DMS53 treated with DMSO at 0.1 percent for 48 hours (cell line): Measurements from ENCODE around the gene MIB2.

Experiments used
- DNase-seq: peaks from one replicate; lab custom pipeline; 2025; ENCODE audit not compliant: unreplicated experiment; lab: John Stamatoyannopoulos, UW

MIB2 gene

DNA sequence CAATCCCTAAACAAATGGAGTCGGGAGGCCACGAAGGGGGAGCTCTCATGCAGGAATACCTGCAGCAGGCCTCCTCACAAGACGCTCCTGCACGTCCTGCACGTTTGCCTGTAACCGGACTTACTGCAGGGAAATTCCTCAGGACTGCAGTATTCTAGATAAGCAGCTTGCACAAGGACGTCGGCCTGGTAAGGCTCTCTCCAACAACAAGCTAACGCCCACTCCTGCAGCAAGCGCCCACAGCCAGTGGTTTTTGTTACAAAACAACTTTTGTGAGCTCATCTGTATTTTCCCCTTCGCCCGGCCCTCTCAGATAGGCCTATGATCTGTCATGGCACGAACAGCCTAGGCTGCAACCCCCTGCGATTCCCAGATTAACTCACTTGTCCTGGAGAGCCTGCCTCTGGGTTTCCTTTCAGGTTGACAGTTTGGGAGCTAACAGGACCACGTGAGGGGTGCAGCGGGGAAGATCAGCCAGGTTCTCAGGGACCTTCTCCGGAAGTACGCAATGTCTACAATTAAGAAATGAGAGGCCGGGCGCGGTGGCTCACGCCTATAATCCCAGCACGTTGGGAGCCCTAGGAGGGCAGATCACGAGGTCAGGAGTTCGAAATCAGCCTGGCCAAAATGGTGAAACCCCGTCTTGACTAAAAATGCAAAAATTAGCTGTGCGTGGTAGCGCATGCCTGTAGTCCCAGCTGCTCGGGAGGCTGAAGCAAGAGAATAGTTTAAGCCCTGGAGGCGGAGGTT lies 921 bp upstream of the MIB2 start:
- no peak for DNase-seq

DNA sequence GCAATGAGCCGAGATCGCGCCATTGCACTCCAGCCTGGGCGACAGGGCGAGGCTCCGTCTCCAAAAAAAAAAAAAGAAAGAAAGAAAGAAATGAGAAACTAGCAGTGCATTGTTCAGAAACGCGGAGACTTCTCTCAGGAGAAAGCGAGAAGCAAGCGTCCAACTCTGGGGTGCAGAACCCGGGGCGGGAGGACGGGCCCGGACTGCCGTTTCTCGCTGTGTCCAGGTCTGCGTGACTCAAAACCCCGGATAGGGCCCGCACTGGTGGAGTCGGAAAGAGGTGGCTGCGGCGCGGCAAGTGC lies 395 bp upstream of the MIB2 start:
- DNase-seq = no peak

DNA sequence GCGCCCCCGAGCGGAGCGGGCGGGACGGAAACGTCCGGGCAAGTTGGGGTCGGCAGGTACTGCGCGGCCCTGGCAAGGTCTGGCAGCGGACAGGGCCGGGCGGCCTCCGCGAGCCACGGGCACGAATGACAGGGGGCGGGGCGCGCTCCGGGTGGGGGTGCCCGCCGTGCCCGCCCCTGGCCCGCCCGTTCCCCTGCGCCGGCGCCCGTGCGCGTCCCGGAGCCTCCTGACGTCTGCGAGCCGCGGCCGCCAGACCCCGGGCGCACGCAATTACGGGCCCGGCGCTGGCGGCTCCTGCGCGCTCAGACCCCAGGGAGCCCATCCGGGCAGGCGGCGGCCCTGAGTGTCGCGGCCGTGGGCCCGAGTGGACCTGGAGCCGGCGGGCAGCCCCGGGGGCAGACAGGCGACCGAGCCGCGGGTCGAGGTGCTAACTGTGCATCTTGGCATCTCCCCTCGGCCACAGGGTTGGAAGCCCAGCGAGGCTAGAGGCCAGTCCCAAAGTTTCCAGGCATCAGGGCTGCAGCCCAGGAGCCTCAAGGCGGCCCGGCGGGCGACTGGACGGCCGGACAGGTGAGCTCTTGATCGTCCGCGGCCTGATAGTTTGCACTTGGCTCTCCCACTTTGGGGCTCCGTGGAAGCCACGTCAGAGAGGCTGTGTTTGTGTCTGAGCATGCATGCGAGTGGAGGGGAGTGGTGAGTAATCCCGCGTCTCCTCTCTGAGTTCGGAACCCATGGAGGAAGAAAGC lies 918 bp downstream of the MIB2 start:
- DNase-seq = no peak

DNA sequence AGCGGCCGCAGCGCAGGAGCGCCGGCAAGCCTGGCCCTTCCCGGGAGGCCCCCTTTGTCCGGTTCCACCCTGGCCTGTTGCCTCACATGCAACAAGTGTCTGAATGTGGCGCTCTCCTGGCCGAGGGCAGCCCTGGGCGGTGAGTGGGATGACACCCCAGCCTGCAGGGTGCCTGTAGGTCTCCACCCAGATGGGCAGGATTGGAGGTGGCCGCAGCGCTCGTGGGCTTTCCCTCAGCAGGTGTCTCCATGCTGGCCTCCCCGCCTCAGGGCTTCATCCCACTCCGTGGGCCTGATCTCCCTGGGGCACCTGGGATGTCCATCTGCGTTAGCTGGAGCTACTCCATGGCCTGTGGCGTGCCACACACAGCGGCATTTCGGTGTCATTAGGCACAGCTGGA lies 1.5 kb downstream of the MIB2 start:
- no peak for DNase-seq

DNA sequence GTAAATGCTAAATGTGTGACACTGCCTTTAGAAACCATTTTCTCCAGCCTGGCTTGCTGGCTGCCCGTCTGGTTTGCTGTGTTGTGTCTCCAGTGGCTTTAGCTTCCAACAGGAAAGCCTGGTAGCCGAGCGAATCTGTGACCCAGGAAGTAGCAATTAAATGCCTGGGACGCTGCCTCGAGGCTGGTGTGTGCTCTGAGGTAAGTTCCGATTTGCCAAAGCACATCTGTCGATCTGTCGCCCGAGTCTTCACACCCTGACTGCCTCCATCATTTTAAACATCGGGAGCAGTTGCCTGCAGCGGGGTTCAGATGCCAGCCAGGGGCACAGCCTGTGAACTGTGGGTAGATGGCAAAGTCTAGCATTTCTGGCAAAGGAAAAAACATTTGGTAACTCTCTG lies 2.2 kb downstream of the MIB2 start:
- DNase-seq = no peak

DNA sequence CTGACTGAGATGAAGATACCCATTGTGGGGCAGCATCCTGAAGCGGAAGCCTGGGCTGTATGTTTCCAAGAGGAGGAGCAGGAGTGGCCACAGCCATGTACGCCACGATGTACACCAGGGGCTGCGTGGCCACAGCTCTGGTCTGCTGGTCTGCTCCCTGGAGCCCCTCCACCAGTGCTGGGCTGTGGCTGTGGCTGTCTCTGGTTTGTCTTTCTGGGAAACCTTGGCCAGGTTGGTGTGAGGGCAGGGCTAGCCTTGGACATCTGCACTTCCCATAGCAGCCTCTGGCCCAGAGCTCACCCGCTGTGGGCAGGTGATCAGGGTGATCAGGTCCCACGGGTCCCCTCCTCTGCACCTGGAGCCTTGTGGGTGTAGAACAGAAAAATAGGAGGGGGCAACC lies 2.6 kb downstream of the MIB2 start:
- no peak for DNase-seq

DNA sequence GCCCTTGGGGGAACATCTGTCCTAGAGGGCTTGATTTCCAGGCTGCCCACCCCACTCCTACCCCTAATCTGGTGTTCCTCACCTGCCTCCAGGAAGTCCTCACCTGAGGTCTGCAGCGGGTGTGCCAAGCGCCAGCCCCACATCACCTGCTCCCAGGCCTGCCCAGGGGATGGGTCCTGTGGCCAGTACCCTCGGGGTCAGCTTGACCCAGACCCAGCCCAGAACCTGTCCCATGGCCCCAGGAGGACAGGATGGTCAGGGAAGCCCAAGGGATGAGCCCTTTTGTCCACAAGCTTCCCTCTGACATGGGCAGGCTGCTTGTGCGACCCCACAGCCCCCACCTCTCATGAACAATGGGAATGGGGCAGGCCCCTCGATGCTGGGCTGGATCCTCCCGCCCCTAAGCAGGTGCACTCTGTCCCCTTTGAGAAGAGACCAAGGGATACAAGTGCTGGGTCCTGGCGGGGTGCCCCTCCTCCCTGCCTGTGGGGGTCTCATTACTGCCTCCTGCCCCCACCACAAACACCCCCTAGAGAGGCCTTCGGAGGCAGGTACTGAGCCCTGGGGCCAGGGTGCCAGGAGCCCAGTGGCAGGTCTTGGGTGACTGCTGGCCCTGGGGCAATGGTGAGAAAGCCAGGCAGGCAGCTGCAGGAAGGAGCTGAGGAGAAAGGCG lies 3.2 kb downstream of the MIB2 start:
- no peak for DNase-seq

DNA sequence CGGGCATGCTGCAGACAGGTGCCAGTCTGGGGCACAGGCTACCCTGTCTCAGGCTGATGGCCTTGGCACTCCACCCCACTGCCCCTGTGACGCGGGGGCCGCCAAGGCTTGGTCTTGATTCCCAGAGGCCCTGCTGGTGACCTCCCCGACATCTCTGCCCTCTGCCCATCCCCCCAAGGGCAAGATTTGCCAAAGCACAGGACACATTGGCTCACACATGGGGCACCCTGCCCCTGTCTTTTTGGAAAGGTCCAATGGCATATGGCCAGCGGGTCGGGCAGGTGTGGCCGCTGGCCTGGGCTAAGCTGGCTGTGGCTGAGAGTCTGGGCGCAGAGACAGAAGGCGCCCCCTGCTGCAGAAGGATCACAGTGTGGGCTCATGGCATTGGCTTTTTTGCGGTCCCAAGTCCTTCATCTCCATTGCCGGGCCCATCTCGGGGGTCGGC lies 4.6 kb downstream of the MIB2 start:
- no peak for DNase-seq

DNA sequence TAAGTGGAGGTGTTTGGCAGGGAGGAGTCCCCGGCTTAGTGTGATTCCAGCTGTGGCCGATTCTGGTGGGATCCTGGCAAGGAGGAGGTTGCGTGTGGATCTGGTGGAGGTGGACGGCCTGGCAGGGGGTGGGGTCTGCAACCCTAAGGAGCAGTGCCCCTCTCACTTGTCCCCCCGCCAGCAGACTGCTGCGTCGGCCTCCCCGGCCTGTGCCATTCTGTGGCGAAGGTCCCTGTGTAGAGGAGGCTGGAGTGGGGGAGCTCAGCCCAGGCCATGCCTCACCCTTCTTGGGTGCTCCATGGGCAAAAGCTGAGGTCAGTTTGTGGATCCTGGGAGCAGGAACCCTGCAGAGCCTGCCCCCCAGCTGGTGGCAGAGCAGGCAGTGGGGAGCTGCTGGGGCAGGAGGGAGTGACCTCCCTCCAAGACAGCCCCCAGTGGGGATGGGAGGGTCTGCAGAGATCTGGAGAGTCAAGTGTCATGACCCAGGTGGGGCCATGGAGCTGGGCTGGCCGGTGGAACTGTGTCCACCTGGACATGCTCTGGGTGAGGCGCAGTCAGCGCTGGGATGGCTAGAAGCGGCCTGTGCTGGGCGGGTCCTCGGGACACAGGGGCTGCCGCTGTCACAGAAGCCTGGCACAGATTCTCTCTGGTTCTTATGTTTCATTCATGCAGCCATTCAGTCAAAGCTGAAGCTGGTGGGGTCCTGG lies 5.3 kb downstream of the MIB2 start:
- DNase-seq = no peak

GRCh38 chr1:1621173-1622009 lies 6.1 kb downstream of the MIB2 start:
- no peak for DNase-seq

DNA sequence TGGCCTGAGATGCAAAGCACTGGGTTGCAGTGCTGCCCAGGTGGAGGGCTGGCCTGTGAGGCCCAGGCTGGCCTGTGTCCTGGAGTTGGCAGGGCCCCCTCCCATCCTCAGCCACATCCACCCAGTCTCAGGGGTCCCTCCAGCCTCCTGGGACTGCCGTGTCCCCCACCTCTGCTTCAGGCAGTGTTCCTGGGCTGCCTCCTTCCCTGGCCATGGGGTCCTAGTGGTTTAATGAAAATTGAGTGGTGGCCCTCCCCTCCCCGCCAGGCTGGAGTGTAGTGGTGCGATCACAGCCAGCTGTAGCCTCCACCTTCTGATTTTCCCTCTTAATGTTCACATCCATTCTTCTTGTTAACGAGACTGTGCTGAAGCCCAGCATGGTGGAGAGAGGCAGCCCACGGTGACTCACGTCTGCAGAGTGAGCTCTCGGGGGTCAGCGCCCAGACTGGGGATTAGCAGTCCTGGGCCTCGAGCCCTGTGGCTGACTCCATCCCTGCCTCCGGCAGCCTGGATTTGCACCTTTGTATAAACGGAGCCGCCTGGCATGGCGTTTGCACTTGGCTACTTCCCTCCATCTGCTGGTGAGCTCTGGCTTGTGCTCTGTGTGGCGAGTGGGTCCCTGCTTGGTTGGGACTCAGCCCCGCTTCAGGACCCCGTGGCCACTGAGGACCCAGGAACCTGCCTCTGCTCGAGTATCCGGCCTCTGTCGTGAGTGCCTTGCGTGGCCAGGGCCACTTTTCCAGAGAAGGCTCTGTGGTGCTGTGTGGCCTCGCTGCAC lies 6.9 kb downstream of the MIB2 start:
- no peak for DNase-seq

DNA sequence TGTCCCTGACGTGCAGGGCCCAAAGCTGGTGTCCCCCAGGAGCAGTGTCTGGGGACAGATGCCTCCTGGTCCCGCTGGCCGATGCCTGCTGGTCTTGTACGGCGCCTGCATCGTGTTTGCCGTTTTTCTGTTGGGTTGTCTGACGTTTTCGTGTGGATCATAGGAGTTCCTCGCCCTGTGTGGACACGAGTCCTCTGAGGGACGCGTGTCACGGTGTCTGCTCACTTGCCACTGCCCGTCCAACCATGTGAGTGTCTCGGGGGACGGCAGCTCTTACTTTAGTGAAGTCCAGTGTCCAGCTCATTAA lies 7.4 kb downstream of the MIB2 start:
- no peak for DNase-seq

DNA sequence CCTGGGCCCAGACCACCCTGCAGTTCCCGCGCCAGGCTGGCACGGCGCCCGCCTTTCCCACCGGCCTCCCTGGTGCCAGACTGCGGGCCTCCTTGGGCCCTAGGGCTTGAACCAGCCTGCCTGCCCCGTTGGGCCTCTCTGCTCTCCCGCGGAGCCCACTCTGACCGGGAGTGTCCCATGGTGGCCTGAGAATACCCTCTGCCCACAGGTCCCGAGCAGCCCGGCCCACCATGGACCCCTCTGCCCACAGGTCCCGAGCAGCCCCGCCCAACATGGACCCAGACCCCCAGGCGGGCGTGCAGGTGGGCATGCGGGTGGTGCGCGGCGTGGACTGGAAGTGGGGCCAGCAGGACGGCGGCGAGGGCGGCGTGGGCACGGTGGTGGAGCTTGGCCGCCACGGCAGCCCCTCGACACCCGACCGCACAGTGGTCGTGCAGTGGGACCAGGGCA lies 7.9 kb downstream of the MIB2 start:
- no peak for DNase-seq

DNA sequence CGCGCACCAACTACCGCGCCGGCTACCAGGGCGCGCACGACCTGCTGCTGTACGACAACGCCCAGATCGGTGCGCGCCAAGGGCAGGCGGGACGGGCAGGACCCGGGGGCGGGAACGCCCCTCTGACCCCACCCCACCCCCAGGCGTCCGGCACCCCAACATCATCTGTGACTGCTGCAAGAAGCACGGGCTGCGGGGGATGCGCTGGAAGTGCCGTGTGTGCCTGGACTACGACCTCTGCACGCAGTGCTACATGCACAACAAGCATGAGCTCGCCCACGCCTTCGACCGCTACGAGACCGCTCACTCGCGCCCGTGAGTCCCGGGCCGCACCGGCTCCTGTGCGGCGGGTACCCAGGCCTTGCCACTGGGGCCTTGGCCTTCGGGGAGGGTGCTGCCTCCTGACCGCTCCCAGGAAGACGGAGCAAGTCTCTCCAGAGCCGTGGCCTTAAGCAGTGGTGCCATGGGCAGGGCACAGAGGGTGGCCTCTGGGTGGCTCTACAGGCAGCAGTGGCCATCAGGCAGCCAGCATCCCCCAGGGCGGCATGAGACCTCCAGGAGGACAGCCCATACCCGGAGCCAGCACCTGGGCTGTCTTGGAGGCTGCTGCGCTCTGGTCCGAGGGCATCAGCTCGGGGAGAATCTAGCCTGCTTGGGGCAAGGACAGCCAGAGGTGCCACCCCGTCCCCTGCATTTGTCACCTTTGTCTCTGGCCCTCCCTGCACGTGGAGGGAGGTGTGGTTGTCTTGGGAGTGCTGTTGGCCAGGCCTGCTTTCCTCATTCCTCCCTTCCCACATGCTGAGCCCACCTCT lies 8.5 kb downstream of the MIB2 start:
- DNase-seq = no peak

DNA sequence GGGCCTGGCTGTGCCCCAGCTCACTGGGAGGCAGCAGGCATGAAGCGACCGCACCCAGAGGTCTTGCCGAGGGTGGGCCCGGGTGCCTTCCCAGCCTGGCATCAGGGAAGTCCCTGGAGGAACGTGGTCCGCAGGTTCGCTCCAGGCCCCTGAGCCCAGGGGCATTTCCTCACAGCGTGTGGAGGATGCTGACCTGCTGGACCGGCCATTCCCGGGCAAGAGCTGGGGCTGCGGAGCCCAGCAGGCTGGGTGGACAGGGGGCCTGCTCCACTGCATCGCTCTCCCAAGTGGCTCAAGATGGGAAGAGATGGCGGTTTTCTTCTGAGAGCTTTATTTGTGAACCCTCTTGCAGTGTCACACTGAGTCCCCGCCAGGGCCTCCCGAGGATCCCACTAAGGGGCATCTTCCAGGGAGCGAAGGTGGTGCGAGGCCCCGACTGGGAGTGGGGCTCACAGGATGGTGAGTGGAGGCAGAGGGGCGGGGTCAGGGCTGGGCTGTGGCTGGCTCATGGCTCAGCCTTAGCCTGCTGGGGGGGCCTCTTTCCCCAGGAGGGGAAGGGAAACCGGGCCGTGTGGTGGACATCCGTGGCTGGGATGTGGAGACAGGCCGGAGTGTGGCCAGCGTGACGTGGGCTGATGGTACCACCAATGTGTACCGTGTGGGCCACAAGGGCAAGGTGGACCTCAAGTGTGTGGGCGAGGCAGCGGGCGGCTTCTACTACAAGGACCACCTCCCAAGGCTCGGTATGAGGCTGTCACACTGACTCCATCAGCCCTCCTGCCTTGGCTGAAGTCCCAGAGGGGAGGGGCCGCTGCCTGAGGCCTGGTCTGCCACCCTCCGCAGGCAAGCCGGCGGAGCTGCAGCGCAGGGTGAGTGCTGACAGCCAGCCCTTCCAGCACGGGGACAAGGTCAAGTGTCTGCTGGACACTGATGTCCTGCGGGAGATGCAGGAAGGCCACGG lies 9.4 kb downstream of the MIB2 start:
- DNase-seq = no peak

GRCh38 chr1:1625404-1625775 lies 10.1 kb downstream of the MIB2 start:
- no peak for DNase-seq

DNA sequence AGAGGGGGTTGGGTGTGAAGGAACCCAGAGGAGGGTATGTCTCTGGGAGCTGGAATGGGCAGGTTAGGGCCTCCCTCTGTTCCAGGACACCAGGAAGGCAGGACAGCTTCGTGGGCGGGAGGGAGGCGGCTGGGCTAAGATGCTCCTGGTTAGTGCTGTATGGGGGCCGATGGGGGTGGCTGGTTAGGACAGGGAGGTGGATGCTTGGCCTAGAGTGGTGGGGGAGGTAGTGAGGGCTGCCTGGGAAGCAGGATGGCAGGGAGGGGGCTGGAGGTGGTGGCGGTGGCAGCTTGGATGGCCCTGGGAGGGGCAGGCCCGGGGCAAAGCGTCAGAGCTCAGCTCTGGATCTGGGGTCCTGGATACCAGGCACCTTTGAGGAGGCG lies 10.5 kb downstream of the MIB2 start:
- no peak for DNase-seq
